Stomach (tissue), 4 donors: ENCODE results near the gene EPN2.

Experiments used
- POLR2A ChIP-seq, 4 donors: fragments of 450-650 bp; IDR thresholded peaks; one replicate each; pipeline ENCODE4 v1.6.1; 2016; ENCODE audit warnings: antibody characterized with exemption in 4 of 4, control low read depth in 2 of 4, mild to moderate bottlenecking in 1 of 4, moderate library complexity in 1 of 4
- POLR2AphosphoS5 ChIP-seq, 3 donors: sonication (generic); formaldehyde crosslinking; IDR thresholded peaks; one replicate each; pipeline ENCODE4 v1.6.1; 2016; ENCODE audit warnings: antibody characterized with exemption in 3 of 3
- TF ChIP-seq, protein P1 (sequence below), 7 experiments: fragments of 450-650 bp in 4 of 7; fragments of 200-600 bp in 3 of 7; sonication (generic) in 3 of 7; IDR thresholded peaks; one replicate each; pipeline ENCODE4 v1.5.1; 2016 to 2019; ENCODE audit warnings: antibody characterized with exemption in 7 of 7, control low read depth in 2 of 7, mild to moderate bottlenecking in 1 of 7

DNA sequence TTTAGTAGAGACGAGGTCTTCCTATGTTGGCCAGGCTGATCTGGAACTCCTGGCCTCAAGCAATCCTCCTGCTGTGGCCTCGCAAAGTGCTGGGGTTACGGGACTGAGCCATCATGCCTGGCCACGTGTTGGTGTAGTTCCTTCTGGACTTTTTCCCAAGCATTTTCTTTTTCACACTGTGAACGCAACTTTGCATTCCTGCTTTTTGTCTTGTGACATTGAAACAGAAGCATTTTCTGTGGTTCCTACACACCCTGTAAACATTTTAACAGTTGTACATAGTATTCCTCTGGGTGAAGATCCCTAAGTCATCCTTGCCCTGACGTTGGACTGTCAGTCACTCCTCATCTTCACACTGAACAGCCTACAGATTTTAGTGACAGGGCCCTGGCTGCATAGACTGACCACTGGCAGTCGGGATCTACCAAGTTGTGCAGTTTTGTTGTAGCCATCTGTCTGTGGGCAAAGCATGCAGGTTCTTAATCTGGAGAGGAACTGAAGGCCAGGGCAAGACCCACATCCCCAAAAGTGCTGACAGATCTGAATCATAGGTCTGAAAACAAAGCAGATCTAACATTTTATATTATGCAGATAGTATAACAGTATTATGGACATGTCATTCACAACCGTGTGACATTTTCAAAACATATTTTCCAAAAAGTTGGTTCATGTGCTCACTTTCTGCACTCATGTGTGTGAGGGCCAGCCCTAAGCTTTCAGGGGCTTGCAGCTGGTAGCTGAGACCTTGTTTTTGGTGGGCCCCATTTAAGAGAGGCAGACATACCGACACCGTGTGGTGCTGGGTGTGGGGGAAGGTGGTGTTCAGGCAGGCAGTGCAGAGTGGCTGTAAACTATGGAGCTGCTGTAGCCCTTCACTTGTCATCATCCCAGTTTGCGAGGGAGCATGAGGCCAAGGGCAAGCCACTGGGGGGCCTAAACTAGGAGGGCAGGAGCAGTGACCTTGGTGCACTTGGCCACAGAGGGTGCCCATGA lies 59.9 kb downstream of the EPN2 start:
- TF ChIP-seq, protein P1, sequence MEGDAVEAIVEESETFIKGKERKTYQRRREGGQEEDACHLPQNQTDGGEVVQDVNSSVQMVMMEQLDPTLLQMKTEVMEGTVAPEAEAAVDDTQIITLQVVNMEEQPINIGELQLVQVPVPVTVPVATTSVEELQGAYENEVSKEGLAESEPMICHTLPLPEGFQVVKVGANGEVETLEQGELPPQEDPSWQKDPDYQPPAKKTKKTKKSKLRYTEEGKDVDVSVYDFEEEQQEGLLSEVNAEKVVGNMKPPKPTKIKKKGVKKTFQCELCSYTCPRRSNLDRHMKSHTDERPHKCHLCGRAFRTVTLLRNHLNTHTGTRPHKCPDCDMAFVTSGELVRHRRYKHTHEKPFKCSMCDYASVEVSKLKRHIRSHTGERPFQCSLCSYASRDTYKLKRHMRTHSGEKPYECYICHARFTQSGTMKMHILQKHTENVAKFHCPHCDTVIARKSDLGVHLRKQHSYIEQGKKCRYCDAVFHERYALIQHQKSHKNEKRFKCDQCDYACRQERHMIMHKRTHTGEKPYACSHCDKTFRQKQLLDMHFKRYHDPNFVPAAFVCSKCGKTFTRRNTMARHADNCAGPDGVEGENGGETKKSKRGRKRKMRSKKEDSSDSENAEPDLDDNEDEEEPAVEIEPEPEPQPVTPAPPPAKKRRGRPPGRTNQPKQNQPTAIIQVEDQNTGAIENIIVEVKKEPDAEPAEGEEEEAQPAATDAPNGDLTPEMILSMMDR (IDR thresholded peaks at IDR 0.05), result no peak
- no peak for TF ChIP-seq POLR2A (IDR thresholded peaks at IDR 0.05)
- no peak for TF ChIP-seq POLR2AphosphoS5 (IDR thresholded peaks at IDR 0.05)
